ENCODE measurements around the gene EVPLL.
"Not testable (repeated sequence)": the region's sequence is repeated elsewhere in the genome, so short reads cannot be mapped to it uniquely, and the experiment has no call there.

EVPLL gene

DNA sequence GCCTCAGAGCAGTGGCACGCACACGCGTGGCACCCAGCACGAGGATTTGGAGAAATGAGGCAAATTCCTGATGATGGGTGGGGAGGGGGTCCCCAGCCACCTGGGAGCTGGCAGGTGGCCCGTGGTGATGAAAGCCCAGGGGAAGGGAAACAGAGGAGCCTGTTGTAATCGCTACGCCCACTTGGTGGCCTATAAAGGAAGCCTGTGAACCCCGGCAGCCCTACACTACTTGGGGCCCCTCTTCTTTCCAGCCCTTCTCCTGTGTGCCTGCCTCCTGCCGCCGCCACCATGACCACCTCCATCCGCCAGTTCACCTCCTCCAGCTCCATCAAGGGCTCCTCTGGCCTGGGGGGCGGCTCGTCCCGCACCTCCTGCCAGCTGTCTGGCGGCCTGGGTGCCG, 49.1 kb downstream of the EVPLL start:
- not testable (repeated sequence) for DNase-seq

DNA sequence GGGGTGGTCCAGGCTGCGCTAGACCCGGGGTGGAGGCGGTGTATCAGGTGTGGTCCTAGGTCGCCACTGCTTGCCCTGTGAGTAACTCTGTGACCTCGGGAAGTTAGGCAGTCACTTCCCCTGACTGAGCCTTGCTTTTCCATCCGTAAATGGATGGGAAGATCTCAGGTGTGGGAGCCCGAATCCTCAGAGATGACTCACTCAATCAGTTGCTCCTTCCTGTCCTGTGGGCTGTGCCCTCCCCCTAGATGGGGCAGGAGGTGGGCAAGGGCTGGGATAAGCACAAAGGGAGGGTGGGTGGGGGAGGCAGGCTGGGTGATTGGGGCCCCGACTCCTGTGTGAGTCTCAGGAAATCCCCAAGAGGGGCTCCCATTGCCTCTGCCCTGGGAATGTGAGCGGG, 54.6 kb downstream of the EVPLL start:
- not testable (repeated sequence) for DNase-seq
